Immature natural killer cell (primary cell): ENCODE results near the gene RNF227. TPM values are rescaled to one million over a fixed set of nuclear protein-coding genes. Genes with fewer than 3 reads are reported as not detected.
"Not testable (repeated sequence)": the region's sequence is repeated elsewhere in the genome, so short reads cannot be mapped to it uniquely, and the experiment has no call there.

Experiments
- DNase-seq, 3 donors: peaks; one replicate each; pipeline ENCODE4 v3.0.0; 2022; ENCODE audit warnings: mixed read lengths in 1 of 3
- H3K27ac Mint-ChIP-seq, 6 donors: one replicate each; pipeline ENCODE4 v1.8.0; 2020; ENCODE audit warnings: mixed read lengths in 6 of 6, mild to moderate bottlenecking in 5 of 6, inconsistent platforms in 4 of 6, moderate library complexity in 3 of 6
- H3K27me3 Mint-ChIP-seq, 3 donors: one replicate each; pipeline ENCODE4 v1.8.0; 2020 to 2021; ENCODE audit warnings: low read depth in 3 of 3, mild to moderate bottlenecking in 3 of 3, mixed read lengths in 3 of 3, moderate library complexity in 3 of 3, inconsistent platforms in 1 of 3
- H3K36me3 Mint-ChIP-seq, 3 donors: one replicate each; pipeline ENCODE4 v1.8.0; 2020; ENCODE audit warnings: mixed read lengths in 3 of 3, inconsistent platforms in 2 of 3, mild to moderate bottlenecking in 2 of 3
- H3K4me1 Mint-ChIP-seq, 2 donors: one replicate each; pipeline ENCODE4 v1.8.0; 2020; ENCODE audit warnings: inconsistent platforms in 2 of 2, mild to moderate bottlenecking in 2 of 2, mixed read lengths in 2 of 2, moderate library complexity in 1 of 2
- H3K4me3 Mint-ChIP-seq, 5 donors: one replicate each; pipeline ENCODE4 v1.8.0; 2020; ENCODE audit warnings: mild to moderate bottlenecking in 5 of 5, mixed read lengths in 5 of 5, inconsistent platforms in 3 of 5, moderate library complexity in 3 of 5
- H3K9me3 Mint-ChIP-seq, 6 donors: one replicate each; pipeline ENCODE4 v1.8.0; 2020; ENCODE audit warnings: mild to moderate bottlenecking in 6 of 6, mixed read lengths in 6 of 6, inconsistent platforms in 4 of 6, moderate library complexity in 3 of 6
- polyA plus RNA-seq, 3 donors: library from polyadenylated mRNA; unstranded; fragments of 300-500 nt; fragmentation: Illumina TruSeq; gene quantifications; one replicate each; pipeline ENCODE4 v1.2.3, GENCODE V29; 2021

RNF227 gene
- polyA plus RNA-seq: 1 to 10 TPM; 1.9 to 3.3 (median 2.7) TPM

DNA sequence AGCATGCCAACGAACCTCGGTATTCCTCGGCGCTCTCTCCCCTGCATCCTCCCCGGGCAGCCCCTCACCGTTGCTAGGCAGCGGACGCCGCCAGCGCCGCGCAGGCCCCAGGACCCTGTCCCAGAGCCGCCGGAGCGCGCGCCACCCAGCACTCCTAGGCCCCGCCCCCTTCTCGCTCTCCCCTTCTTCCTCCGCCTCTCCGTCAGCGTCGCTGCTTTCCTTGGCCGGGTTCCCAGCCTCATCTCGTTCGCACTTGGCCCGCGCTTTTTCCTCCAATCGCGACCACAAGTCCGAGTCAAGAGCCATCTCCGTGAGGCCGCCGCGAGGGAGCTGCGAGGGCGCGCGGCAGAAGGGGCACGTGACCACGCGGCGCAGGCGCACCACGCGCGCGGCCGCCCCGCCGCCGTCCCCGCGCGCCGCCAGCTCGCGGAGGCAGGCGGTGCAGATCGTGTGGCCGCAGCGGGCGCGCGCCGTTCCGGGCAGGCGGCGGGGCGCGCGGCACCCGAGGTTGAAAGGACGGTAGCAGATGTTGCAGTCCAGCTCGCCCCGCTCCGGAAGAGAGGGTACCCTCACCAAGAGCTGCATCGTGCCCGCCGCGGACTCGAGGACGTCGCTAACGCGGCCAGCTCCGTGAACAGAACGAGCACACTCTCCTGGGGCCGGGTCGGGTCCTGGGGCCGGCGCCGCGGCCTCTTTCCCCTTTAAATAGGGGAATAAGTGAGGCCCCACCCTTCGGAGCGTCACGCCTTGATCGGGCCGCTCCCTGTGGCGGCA, at the start of gene RNF227:
RNF227 (minus strand) TSS at position 679 of the 774 bp plus-strand sequence; CDS start at position 585, 94 bp downstream.
- Mint-ChIP-seq H3K27me3 (peaks cover 2 to 13% (median 4%) of the 10 kb centered on the region in 3 donors), H3K9me3 (no peaks in the 10 kb centered on the region), H3K36me3 (peaks cover 2 to 4% (median 3%) of the 10 kb centered on the region in 3 donors), H3K4me3 (peak within 1 kb of the TSS; percentile 82 to 91 (median 86)), H3K27ac (peak within 1 kb of the TSS; percentile 78 to 95 (median 86)), H3K4me1 (peaks cover 25 to 32% of the 10 kb centered on the region in 2 donors)
- DNase-seq: peak; percentile 83 to 86 (median 86)

- DNase-seq: no peak
- Mint-ChIP-seq H3K27ac (no peak overlapping the region), H3K4me1 (no peaks in the 10 kb centered on the region), H3K9me3 (no peaks in the 10 kb centered on the region), H3K36me3 (no peaks in the 10 kb centered on the region), H3K27me3 (peaks cover 0 to 9% (median 3%) of the 10 kb centered on the region in 3 donors), H3K4me3 (no peak overlapping the region)
Observed at GRCh38 chr17:7961421-7961820, 45.3 kb upstream of the RNF227 start.

GRCh38 chr17:7959503-7960253, 43.6 kb upstream of the RNF227 start:
- no peak for DNase-seq
- Mint-ChIP-seq H3K4me1 (no peaks in the 10 kb centered on the region), H3K27ac (no peak overlapping the region), H3K9me3 (no peaks in the 10 kb centered on the region), H3K27me3 (peaks cover 0 to 9% (median 3%) of the 10 kb centered on the region in 3 donors), H3K36me3 (no peaks in the 10 kb centered on the region), H3K4me3 (no peak overlapping the region)

DNA sequence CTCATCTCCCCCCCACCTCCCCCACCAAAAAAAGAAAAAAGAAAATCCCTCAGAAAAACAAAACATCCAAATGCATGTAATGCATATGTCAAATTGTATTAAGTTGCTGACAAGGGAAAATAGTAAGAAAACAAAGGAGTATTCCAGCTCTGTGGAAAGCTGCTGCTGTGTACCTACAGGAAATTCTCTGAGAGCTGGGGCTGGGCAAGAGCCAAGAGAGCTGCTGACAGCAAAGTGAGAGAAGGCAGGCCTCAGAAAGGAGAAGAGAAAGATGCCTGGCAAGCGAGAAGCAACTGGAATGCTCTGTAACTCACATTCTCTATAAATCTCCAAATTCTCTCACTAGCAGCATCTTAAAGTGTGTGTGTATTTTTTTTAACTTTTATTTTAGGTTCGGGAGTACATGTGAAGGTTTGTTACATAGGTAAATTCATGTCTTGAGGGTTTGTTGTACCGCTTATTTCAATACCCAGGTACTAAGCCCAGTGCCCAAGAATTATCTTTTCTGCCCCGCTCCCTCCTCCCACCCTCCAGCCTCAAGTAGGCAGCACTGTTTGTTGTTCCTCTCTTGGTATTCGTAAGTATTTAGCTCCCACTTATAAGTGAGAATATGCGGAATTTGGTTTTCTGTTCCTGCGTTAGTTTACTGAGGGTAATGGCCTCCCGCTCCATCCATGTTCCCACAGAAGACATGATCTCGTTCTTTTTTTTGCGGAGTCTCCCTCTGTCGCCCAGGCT, 40.3 kb upstream of the RNF227 start:
- Mint-ChIP-seq H3K9me3 (no peaks in the 10 kb centered on the region), H3K4me1 (peaks cover 2% of the 10 kb centered on the region in 2 donors), H3K27ac (no peak overlapping the region), H3K4me3 (no peak overlapping the region), H3K27me3 (peaks cover 0 to 7% (median 2%) of the 10 kb centered on the region in 3 donors), H3K36me3 (no peaks in the 10 kb centered on the region)
- no peak for DNase-seq

- DNase-seq: no peak
- H3K36me3 Mint-ChIP-seq: no peaks in the 10 kb centered on the region
- H3K4me1 Mint-ChIP-seq: peaks cover 4 to 6% of the 10 kb centered on the region in 2 donors
- H3K9me3 Mint-ChIP-seq: no peaks in the 10 kb centered on the region
- H3K27ac Mint-ChIP-seq: no peak overlapping the region
- H3K4me3 Mint-ChIP-seq: no peak overlapping the region
- H3K27me3 Mint-ChIP-seq: peaks cover 0 to 7% (median under 1%) of the 10 kb centered on the region in 3 donors
Observed at GRCh38 chr17:7955414-7956227, 39.5 kb upstream of the RNF227 start.

GRCh38 chr17:7953266-7953665, 37.2 kb upstream of the RNF227 start:
- not testable (repeated sequence) for H3K27me3 Mint-ChIP-seq, DNase-seq, H3K4me1 Mint-ChIP-seq, H3K27ac Mint-ChIP-seq, H3K9me3 Mint-ChIP-seq, H3K4me3 Mint-ChIP-seq
- H3K36me3 Mint-ChIP-seq: peaks cover 14 to 21% (median 14%) of the 10 kb centered on the region in 3 donors

DNA sequence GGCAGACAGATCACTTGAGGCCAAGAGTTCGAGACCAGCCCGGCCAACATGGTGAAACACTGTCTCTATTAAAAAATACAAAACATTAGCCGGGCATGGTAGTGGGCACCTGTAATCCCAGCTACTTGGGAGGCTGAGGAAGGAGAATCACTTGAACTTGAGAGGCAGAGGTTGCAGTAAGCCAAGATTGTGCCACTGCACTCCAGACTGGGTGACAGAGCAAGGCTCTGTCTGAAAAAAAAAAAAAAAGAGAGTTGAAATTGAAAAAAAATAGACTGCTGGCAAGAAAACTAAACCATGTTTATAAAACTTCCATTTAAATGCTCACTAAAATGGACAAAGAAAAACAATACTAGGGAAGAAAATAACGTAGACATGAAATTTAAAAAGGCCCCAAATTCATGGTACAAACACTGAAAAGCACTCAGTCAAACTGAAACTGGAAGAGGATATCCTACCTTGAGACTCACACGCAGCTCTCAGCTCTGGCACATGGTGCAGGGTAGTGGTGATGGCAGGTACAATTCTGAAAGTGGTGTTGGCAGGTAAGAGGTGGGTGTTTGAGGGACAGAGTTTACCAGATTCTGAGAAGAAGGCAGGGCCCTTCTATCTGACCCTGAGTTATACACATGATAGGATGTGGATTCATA, 35.2 kb upstream of the RNF227 start:
- DNase-seq: peak in 1 of 3 donors; percentile 1
- H3K36me3 Mint-ChIP-seq: peaks cover 26 to 33% (median 28%) of the 10 kb centered on the region in 3 donors
- no peaks in the 10 kb centered on the region for H3K9me3 Mint-ChIP-seq
- peaks cover 0 to 3% (median 2%) of the 10 kb centered on the region in 3 donors for H3K27me3 Mint-ChIP-seq
- no peak overlapping the region for H3K4me3 Mint-ChIP-seq
- peaks cover 4 to 6% of the 10 kb centered on the region in 2 donors for H3K4me1 Mint-ChIP-seq
- H3K27ac Mint-ChIP-seq: peak overlapping the region; percentile 2 to 84 (median 46)

DNA sequence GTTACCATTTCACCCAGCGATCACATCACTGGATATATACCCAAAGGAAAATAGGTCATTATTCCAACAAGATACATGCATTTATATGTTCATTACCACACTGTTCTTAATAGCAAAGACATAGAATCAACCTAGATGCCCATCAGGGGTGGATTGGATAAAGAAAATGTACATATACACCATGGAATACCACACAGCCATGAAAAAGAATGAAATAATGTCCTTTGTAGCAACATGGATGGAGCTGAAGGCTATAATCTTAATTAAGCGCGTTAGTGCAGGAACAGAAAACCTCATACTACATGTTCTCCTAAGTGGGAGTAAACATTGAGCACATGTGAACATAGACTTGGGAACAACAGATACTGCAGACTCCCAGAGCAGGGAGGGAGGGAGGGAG, 34.5 kb upstream of the RNF227 start:
- no peak for DNase-seq
- Mint-ChIP-seq H3K36me3 (peaks cover 26 to 37% (median 28%) of the 10 kb centered on the region in 3 donors), H3K4me1 (peaks cover 4 to 6% of the 10 kb centered on the region in 2 donors), H3K4me3 (no peak overlapping the region), H3K9me3 (no peaks in the 10 kb centered on the region), H3K27me3 (peaks cover 0 to 4% (median 3%) of the 10 kb centered on the region in 3 donors), H3K27ac (peak overlapping the region in 1 of 6 donors; percentile 8)

DNA sequence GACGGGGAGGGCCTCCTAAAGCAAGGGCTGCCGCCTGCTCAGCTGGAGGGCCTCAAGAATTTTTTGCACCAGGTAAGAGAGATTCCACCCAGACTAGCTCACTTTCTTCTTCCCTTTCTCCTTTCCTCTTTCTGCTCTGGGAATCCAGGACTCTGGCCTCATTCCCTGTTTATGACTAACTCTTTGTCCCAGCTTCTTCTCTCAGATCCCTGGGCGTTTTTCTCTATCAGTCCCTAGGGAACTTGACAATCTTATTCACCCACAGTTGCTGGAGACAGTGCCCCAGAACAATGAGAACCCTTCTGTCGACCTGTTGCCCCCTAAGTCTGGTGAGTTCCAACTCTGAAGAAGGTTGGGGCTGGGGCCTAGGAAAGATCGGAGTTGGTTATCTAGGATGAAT, 31.6 kb upstream of the RNF227 start:
- no peaks in the 10 kb centered on the region for H3K9me3 Mint-ChIP-seq
- no peak for DNase-seq
- peaks cover 0 to 4% (median 0%) of the 10 kb centered on the region in 3 donors for H3K27me3 Mint-ChIP-seq
- peaks cover 26 to 46% (median 38%) of the 10 kb centered on the region in 3 donors for H3K36me3 Mint-ChIP-seq
- H3K4me3 Mint-ChIP-seq: peak overlapping the region in 1 of 5 donors; percentile 29
- H3K27ac Mint-ChIP-seq: peak overlapping the region in 1 of 6 donors; percentile 9
- peaks cover 4 to 6% of the 10 kb centered on the region in 2 donors for H3K4me1 Mint-ChIP-seq

GRCh38 chr17:7946441-7946840, 30.4 kb upstream of the RNF227 start:
- Mint-ChIP-seq H3K27ac (no peak overlapping the region), H3K36me3 (peaks cover 26 to 49% (median 38%) of the 10 kb centered on the region in 3 donors)

DNA sequence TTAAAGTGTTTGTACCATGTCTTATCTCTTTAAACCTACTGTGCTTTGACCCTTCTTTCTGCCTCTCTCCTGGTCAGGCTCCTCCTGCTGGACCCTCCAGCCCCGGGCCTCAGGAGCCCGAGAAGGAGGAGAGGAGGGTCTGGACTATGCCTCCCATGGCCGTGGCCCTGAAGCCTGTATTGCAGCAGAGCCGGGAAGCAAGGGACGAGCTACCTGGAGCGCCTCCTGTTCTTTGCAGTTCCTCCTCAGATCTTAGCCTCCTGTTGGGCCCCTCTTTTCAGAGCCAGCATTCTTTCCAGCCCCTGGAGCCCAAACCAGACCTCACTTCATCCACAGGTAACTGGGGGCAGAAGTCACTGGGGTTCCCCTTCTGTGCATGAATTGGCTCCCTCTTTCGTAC, 29.6 kb upstream of the RNF227 start:
- H3K36me3 Mint-ChIP-seq: peaks cover 31 to 52% (median 38%) of the 10 kb centered on the region in 3 donors
- no peaks in the 10 kb centered on the region for H3K4me1 Mint-ChIP-seq
- no peak overlapping the region for H3K4me3 Mint-ChIP-seq
- H3K9me3 Mint-ChIP-seq: no peaks in the 10 kb centered on the region
- H3K27me3 Mint-ChIP-seq: peaks cover 0 to 4% (median 0%) of the 10 kb centered on the region in 3 donors
- no peak overlapping the region for H3K27ac Mint-ChIP-seq
- DNase-seq: no peak

More at GRCh38 chr17:7946441-7946840, 30.4 kb upstream of the RNF227 start:
- Mint-ChIP-seq H3K27me3 (peaks cover 0 to 4% (median 0%) of the 10 kb centered on the region in 3 donors), H3K4me1 (peaks cover 2 to 4% of the 10 kb centered on the region in 2 donors), H3K9me3 (no peaks in the 10 kb centered on the region), H3K4me3 (no peak overlapping the region)
- no peak for DNase-seq

GRCh38 chr17:7944326-7944725, 28.2 kb upstream of the RNF227 start:
- Mint-ChIP-seq H3K27me3 (peaks cover 0 to 4% (median 0%) of the 10 kb centered on the region in 3 donors), H3K9me3 (no peaks in the 10 kb centered on the region), H3K4me1 (no peaks in the 10 kb centered on the region), H3K36me3 (peaks cover 34 to 52% (median 42%) of the 10 kb centered on the region in 3 donors), H3K4me3 (no peak overlapping the region), H3K27ac (no peak overlapping the region)
- no peak for DNase-seq
